ENCODE results near the gene CLPTM1L.

DNA sequence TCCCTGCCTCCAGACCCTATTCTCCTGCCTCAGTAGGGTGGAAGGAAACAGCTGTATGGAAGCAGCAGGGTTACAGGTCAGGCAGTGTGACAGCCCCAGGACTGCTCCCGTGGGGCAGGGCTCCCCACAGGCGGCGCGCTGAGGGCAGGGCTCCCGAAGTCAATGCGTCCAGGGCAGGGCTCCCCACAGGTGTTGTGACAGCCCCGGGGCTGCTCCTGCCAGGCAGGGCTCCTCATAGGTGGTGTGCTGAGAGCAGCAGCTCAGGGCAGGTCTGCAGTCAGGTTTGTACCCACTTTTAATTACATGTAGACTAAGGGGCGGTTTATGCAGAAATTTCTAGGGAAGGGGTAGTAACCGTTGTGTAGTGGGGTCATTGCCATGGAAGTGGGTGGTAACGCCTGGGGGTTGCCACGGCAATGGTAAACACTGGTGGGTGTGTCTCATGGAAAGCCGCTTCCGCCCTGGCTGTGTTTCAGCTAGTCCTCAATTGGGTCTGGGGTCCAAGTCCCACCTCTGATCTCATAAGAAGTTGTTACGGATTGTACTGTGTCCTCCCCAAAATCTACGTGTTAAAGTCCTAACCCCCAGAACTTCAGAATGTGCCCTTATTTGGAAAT is 33.4 kb downstream of the CLPTM1L start:
- TF ChIP-seq, protein P1, sequence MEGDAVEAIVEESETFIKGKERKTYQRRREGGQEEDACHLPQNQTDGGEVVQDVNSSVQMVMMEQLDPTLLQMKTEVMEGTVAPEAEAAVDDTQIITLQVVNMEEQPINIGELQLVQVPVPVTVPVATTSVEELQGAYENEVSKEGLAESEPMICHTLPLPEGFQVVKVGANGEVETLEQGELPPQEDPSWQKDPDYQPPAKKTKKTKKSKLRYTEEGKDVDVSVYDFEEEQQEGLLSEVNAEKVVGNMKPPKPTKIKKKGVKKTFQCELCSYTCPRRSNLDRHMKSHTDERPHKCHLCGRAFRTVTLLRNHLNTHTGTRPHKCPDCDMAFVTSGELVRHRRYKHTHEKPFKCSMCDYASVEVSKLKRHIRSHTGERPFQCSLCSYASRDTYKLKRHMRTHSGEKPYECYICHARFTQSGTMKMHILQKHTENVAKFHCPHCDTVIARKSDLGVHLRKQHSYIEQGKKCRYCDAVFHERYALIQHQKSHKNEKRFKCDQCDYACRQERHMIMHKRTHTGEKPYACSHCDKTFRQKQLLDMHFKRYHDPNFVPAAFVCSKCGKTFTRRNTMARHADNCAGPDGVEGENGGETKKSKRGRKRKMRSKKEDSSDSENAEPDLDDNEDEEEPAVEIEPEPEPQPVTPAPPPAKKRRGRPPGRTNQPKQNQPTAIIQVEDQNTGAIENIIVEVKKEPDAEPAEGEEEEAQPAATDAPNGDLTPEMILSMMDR (IDR thresholded peaks at IDR 0.05) = no peak
- TF ChIP-seq EZH2 (IDR thresholded peaks at IDR 0.05; ENCODE audit: borderline replicate concordance, insufficient read depth, low read depth, low read length, poor library complexity, severe bottlenecking) = no peak
